HEK293 (cell line): ENCODE data around the gene GARIN5B.

Source experiments
- BCL6B ChIP-seq: fragments of 450-650 bp; formaldehyde crosslinking; IDR thresholded peaks from 2 replicates; pipeline ENCODE4 v1.5.1; 2017; ENCODE audit warnings: missing biosample characterization, missing genetic modification characterization
- GLIS1 ChIP-seq: fragments of 450-650 bp; formaldehyde crosslinking; IDR thresholded peaks from 2 replicates; pipeline ENCODE4 v1.5.1; 2016; ENCODE audit warnings: missing biosample characterization, missing genetic modification characterization
- HOXD13 ChIP-seq: sonication (generic); formaldehyde crosslinking; IDR thresholded peaks from 2 replicates; pipeline ENCODE4 v1.8.0; 2022; ENCODE audit warnings: missing genetic modification reagents, borderline replicate concordance
- KLF17 ChIP-seq: fragments of 450-650 bp; formaldehyde crosslinking; IDR thresholded peaks from 2 replicates; pipeline ENCODE4 v1.5.1; 2016; ENCODE audit warnings: missing biosample characterization, missing genetic modification characterization
- KLF9 ChIP-seq: fragments of 450-650 bp; formaldehyde crosslinking; IDR thresholded peaks from 2 replicates; pipeline ENCODE4 v1.5.1; 2016; ENCODE audit warnings: missing biosample characterization, missing genetic modification characterization, low read depth
- OSR2 ChIP-seq: fragments of 450-650 bp; formaldehyde crosslinking; IDR thresholded peaks from 2 replicates; pipeline ENCODE4 v1.5.1; 2016; ENCODE audit warnings: missing biosample characterization, missing genetic modification characterization
- REPIN1 ChIP-seq: fragments of 450-650 bp; formaldehyde crosslinking; IDR thresholded peaks from 2 replicates; pipeline ENCODE4 v1.5.1; 2017; ENCODE audit warnings: missing biosample characterization, missing genetic modification characterization, low read depth
- SP2 ChIP-seq: fragments of 450-650 bp; formaldehyde crosslinking; IDR thresholded peaks from 2 replicates; pipeline ENCODE4 v1.5.1; 2016; ENCODE audit warnings: missing biosample characterization, missing genetic modification characterization
- ZNF10 ChIP-seq: fragments of 450-650 bp; formaldehyde crosslinking; IDR thresholded peaks from 2 replicates; pipeline ENCODE4 v1.5.1; 2017; ENCODE audit warnings: missing biosample characterization, missing genetic modification characterization
- ZNF155 ChIP-seq: fragments of 450-650 bp; formaldehyde crosslinking; IDR thresholded peaks from 2 replicates; pipeline ENCODE4 v1.5.1; 2016; ENCODE audit warnings: missing biosample characterization, missing genetic modification characterization
- ZNF169 ChIP-seq: fragments of 450-650 bp; formaldehyde crosslinking; IDR thresholded peaks from 2 replicates; pipeline ENCODE4 v1.5.1; 2016; ENCODE audit warnings: missing biosample characterization, missing genetic modification characterization
- ZNF202 ChIP-seq: fragments of 450-650 bp; formaldehyde crosslinking; IDR thresholded peaks from 2 replicates; pipeline ENCODE4 v1.5.1; 2016; ENCODE audit warnings: missing biosample characterization, missing genetic modification characterization, borderline replicate concordance
- ZNF24 ChIP-seq: fragments of 450-650 bp; formaldehyde crosslinking; IDR thresholded peaks from 2 replicates; pipeline ENCODE4 v1.5.1; 2016; ENCODE audit warnings: missing biosample characterization, missing genetic modification characterization
- ZNF292 ChIP-seq: fragments of 450-650 bp; formaldehyde crosslinking; IDR thresholded peaks from 2 replicates; pipeline ENCODE4 v1.5.1; 2016; ENCODE audit warnings: low read depth, missing biosample characterization, missing genetic modification characterization, borderline replicate concordance
- ZNF404 ChIP-seq: fragments of 450-650 bp; formaldehyde crosslinking; IDR thresholded peaks from 2 replicates; pipeline ENCODE4 v1.5.1; 2017; ENCODE audit warnings: missing biosample characterization, missing genetic modification characterization
- ZNF416 ChIP-seq: fragments of 450-650 bp; formaldehyde crosslinking; IDR thresholded peaks from 2 replicates; pipeline ENCODE4 v1.5.1; 2016; ENCODE audit warnings: missing biosample characterization, missing genetic modification characterization
- ZNF426 ChIP-seq: fragments of 450-650 bp; formaldehyde crosslinking; IDR thresholded peaks from 2 replicates; pipeline ENCODE4 v1.5.1; 2017; ENCODE audit warnings: missing biosample characterization, missing genetic modification characterization, mild to moderate bottlenecking, inconsistent platforms, moderate library complexity
- ZNF510 ChIP-seq: fragments of 450-650 bp; formaldehyde crosslinking; IDR thresholded peaks from 2 replicates; pipeline ENCODE4 v1.5.1; 2018; ENCODE audit warnings: mild to moderate bottlenecking, missing genetic modification characterization, missing biosample characterization; ENCODE audit not compliant: insufficient replicate concordance
- ZNF514 ChIP-seq: fragments of 450-650 bp; formaldehyde crosslinking; IDR thresholded peaks from 2 replicates; pipeline ENCODE4 v1.5.1; 2016; ENCODE audit warnings: missing biosample characterization, missing genetic modification characterization
- ZNF623 ChIP-seq: fragments of 450-650 bp; formaldehyde crosslinking; IDR thresholded peaks from 2 replicates; pipeline ENCODE4 v1.5.1; 2016; ENCODE audit warnings: missing biosample characterization, missing genetic modification characterization
- ZNF629 ChIP-seq: fragments of 450-650 bp; formaldehyde crosslinking; IDR thresholded peaks from 2 replicates; pipeline ENCODE4 v1.5.1; 2017; ENCODE audit warnings: missing biosample characterization, missing genetic modification characterization
- ZNF658 ChIP-seq: fragments of 450-650 bp; formaldehyde crosslinking; IDR thresholded peaks from 2 replicates; pipeline ENCODE4; 2016; ENCODE audit warnings: missing biosample characterization, missing genetic modification characterization
- ZNF701 ChIP-seq: fragments of 450-650 bp; formaldehyde crosslinking; IDR thresholded peaks from 2 replicates; pipeline ENCODE4 v1.5.1; 2016; ENCODE audit warnings: missing biosample characterization, missing genetic modification characterization
- ZNF777 ChIP-seq: fragments of 450-650 bp; formaldehyde crosslinking; IDR thresholded peaks from 2 replicates; pipeline ENCODE4 v1.5.1; 2017; ENCODE audit warnings: missing biosample characterization, missing genetic modification characterization, borderline replicate concordance
- ZNF792 ChIP-seq: fragments of 450-650 bp; formaldehyde crosslinking; IDR thresholded peaks from 2 replicates; pipeline ENCODE4 v1.5.1; 2016; ENCODE audit warnings: missing biosample characterization, missing genetic modification characterization
- ZSCAN4 ChIP-seq: fragments of 450-650 bp; formaldehyde crosslinking; IDR thresholded peaks from 2 replicates; pipeline ENCODE4 v1.5.1; 2017; ENCODE audit warnings: missing biosample characterization, missing genetic modification characterization
- TF ChIP-seq, protein P1 (sequence below): fragments of 450-650 bp; formaldehyde crosslinking; IDR thresholded peaks from 2 replicates; pipeline ENCODE4 v1.5.1; 2016; ENCODE audit warnings: missing biosample characterization, missing genetic modification characterization
- TF ChIP-seq, protein P2 (sequence below): fragments of 450-650 bp; formaldehyde crosslinking; IDR thresholded peaks from 2 replicates; pipeline ENCODE4 v1.5.1; 2017; ENCODE audit warnings: missing biosample characterization, missing genetic modification characterization
- TF ChIP-seq, protein P3 (sequence below): fragments of 450-650 bp; formaldehyde crosslinking; IDR thresholded peaks from 2 replicates; pipeline ENCODE4 v1.5.1; 2016; ENCODE audit warnings: missing biosample characterization, missing genetic modification characterization
- TF ChIP-seq, protein P4 (sequence below): sonication (generic); formaldehyde crosslinking; IDR thresholded peaks from 2 replicates; pipeline ENCODE4 v1.8.1; 2022; ENCODE audit warnings: mild to moderate bottlenecking, moderate library complexity, missing genetic modification reagents

Gene GARIN5B

GRCh38 chr19:55368701-55369563 is 5.9 kb upstream of the GARIN5B start (continued):
- TF ChIP-seq, protein P1, sequence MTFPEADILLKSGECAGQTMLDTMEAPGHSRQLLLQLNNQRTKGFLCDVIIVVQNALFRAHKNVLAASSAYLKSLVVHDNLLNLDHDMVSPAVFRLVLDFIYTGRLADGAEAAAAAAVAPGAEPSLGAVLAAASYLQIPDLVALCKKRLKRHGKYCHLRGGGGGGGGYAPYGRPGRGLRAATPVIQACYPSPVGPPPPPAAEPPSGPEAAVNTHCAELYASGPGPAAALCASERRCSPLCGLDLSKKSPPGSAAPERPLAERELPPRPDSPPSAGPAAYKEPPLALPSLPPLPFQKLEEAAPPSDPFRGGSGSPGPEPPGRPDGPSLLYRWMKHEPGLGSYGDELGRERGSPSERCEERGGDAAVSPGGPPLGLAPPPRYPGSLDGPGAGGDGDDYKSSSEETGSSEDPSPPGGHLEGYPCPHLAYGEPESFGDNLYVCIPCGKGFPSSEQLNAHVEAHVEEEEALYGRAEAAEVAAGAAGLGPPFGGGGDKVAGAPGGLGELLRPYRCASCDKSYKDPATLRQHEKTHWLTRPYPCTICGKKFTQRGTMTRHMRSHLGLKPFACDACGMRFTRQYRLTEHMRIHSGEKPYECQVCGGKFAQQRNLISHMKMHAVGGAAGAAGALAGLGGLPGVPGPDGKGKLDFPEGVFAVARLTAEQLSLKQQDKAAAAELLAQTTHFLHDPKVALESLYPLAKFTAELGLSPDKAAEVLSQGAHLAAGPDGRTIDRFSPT (tag by site-specific recombination): peak; percentile 19; the same call in 1 of the 2 replicates
- peak; percentile 50 for TF ChIP-seq GLIS1
- TF ChIP-seq SP2: peak; percentile 47
- no peak for TF ChIP-seq ZNF292
- TF ChIP-seq, protein P2, sequence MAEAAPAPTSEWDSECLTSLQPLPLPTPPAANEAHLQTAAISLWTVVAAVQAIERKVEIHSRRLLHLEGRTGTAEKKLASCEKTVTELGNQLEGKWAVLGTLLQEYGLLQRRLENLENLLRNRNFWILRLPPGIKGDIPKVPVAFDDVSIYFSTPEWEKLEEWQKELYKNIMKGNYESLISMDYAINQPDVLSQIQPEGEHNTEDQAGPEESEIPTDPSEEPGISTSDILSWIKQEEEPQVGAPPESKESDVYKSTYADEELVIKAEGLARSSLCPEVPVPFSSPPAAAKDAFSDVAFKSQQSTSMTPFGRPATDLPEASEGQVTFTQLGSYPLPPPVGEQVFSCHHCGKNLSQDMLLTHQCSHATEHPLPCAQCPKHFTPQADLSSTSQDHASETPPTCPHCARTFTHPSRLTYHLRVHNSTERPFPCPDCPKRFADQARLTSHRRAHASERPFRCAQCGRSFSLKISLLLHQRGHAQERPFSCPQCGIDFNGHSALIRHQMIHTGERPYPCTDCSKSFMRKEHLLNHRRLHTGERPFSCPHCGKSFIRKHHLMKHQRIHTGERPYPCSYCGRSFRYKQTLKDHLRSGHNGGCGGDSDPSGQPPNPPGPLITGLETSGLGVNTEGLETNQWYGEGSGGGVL (tag by site-specific recombination): peak; percentile 90
- no peak for TF ChIP-seq OSR2
- TF ChIP-seq ZNF629 (tag by site-specific recombination): no peak
- TF ChIP-seq REPIN1: no peak
- no peak for TF ChIP-seq ZNF202 (tag by site-specific recombination)
- TF ChIP-seq ZNF155 (tag by site-specific recombination): no peak
- TF ChIP-seq ZNF404 (tag by site-specific recombination): no peak
- no peak for TF ChIP-seq ZSCAN4
- TF ChIP-seq ZNF510 (tag by site-specific recombination): no peak
- peak; percentile 30; the same call in 1 of the 2 replicates for TF ChIP-seq KLF9 (tag by site-specific recombination)
- TF ChIP-seq, protein P3, sequence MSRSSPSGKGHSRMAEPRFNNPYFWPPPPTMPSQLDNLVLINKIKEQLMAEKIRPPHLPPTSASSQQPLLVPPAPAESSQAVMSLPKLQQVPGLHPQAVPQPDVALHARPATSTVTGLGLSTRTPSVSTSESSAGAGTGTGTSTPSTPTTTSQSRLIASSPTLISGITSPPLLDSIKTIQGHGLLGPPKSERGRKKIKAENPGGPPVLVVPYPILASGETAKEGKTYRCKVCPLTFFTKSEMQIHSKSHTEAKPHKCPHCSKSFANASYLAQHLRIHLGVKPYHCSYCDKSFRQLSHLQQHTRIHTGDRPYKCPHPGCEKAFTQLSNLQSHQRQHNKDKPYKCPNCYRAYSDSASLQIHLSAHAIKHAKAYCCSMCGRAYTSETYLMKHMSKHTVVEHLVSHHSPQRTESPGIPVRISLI (tag by site-specific recombination): no peak
- no peak for TF ChIP-seq ZNF169
- TF ChIP-seq ZNF792 (tag by site-specific recombination): no peak
- TF ChIP-seq BCL6B: no peak
- TF ChIP-seq ZNF658: no peak
- TF ChIP-seq ZNF777 (tag by site-specific recombination): peak; percentile 70; the same call in 1 of the 2 replicates
- TF ChIP-seq HOXD13 (CRISPR knock-in tag): no peak
- TF ChIP-seq ZNF416 (tag by site-specific recombination): no peak
- TF ChIP-seq ZNF701 (tag by site-specific recombination): no peak
- no peak for TF ChIP-seq ZNF514
- TF ChIP-seq ZNF426 (tag by site-specific recombination): no peak
- TF ChIP-seq, protein P4, sequence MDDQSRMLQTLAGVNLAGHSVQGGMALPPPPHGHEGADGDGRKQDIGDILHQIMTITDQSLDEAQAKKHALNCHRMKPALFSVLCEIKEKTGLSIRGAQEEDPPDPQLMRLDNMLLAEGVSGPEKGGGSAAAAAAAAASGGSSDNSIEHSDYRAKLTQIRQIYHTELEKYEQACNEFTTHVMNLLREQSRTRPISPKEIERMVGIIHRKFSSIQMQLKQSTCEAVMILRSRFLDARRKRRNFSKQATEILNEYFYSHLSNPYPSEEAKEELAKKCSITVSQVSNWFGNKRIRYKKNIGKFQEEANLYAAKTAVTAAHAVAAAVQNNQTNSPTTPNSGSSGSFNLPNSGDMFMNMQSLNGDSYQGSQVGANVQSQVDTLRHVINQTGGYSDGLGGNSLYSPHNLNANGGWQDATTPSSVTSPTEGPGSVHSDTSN (CRISPR knock-in tag): peak; percentile 60; the same call in 1 of the 2 replicates
- no peak for TF ChIP-seq ZNF623 (tag by site-specific recombination)
- no peak for TF ChIP-seq ZNF24
- no peak for TF ChIP-seq ZNF10 (tag by site-specific recombination)
- TF ChIP-seq KLF17 (tag by site-specific recombination): 0 out of 2 replicates have a peak, but pooled peaks have one; percentile 28
